ENCODE results near the gene OR52W1.

GRCh38 chr11:6240781-6241180, 41.8 kb downstream of the OR52W1 start:
- no peak for TF ChIP-seq EZH2phosphoT487 (IDR thresholded peaks at IDR 0.05; ENCODE audit: low read depth)
- TF ChIP-seq CTCF (IDR thresholded peaks at IDR 0.05; ENCODE audit: low read depth, low read length) = no peak

All from OCI-LY3 (cell line).